ENCODE measurements around the gene RESP18. TPM values are rescaled to one million over a fixed set of nuclear protein-coding genes. Genes with fewer than 3 reads are reported as not detected.

Gene RESP18
- total and polyA plus RNA-seq, 2 donors (not counting 1 experiment from before 2014, with no cell fraction given), result not detected

GRCh38 chr2:219331560-219332213 lies 857 bp downstream of the RESP18 start:
- H3K36me3 ChIP-seq (replicated peaks in 1 of 2; ENCODE audit: control extremely low read depth in 1 of 2, control insufficient read depth in 1 of 2, extremely low read depth in 1 of 2, insufficient read depth in 2 of 2, low read length in 1 of 2), result no peaks in the 10 kb centered on the region
- H3K79me2 ChIP-seq (ENCODE audit: control insufficient read depth, insufficient read depth, low read length), result no peaks in the 10 kb centered on the region
- H3K27me3 ChIP-seq (replicated peaks in 1 of 4; ENCODE audit: control extremely low read depth in 1 of 4, control insufficient read depth in 3 of 4, insufficient read depth in 4 of 4, low read length in 3 of 4), result peaks cover 0 to 63% (median 20%) of the 10 kb centered on the region in 4 experiments
- Mint-ChIP-seq H3K27ac (no peak overlapping the region), H3K4me1 (no peaks in the 10 kb centered on the region), H3K27me3 (peaks cover 90% of the 10 kb centered on the region), H3K9me3 (ENCODE audit: insufficient read depth) (peaks cover 4% of the 10 kb centered on the region), H3K4me3 (no peak overlapping the region)
- H3K4me3 ChIP-seq (ENCODE audit: control extremely low read depth in 1 of 5, extremely low read depth in 1 of 5, insufficient read depth in 1 of 5, low read depth in 2 of 5, low read length in 4 of 5), result no peak overlapping the region
- POLR2A ChIA-PET, result no interaction called here
- H3K4me2 ChIP-seq (replicated peaks; ENCODE audit: low read depth, low read length, poor library complexity, severe bottlenecking), result no peak overlapping the region
- ATAC-seq (ENCODE audit: low read depth) (no peak), DNase-seq (no peak)
- H3K4me1 ChIP-seq (ENCODE audit: control insufficient read depth in 2 of 2, insufficient read depth in 2 of 2, low read length in 2 of 2), result no peaks in the 10 kb centered on the region
- no peak overlapping the region for H2AFZ ChIP-seq (ENCODE audit: insufficient read depth, low read depth, low read length, poor library complexity, severe bottlenecking)
- no peak for TF ChIP-seq EZH2 (IDR thresholded peaks at IDR 0.05; ENCODE audit: borderline replicate concordance, insufficient read depth, low read depth, low read length, poor library complexity, severe bottlenecking)
- TF ChIP-seq, protein P1, sequence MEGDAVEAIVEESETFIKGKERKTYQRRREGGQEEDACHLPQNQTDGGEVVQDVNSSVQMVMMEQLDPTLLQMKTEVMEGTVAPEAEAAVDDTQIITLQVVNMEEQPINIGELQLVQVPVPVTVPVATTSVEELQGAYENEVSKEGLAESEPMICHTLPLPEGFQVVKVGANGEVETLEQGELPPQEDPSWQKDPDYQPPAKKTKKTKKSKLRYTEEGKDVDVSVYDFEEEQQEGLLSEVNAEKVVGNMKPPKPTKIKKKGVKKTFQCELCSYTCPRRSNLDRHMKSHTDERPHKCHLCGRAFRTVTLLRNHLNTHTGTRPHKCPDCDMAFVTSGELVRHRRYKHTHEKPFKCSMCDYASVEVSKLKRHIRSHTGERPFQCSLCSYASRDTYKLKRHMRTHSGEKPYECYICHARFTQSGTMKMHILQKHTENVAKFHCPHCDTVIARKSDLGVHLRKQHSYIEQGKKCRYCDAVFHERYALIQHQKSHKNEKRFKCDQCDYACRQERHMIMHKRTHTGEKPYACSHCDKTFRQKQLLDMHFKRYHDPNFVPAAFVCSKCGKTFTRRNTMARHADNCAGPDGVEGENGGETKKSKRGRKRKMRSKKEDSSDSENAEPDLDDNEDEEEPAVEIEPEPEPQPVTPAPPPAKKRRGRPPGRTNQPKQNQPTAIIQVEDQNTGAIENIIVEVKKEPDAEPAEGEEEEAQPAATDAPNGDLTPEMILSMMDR (IDR thresholded peaks at IDR 0.05), result no peak
- H3K9me3 ChIP-seq (ENCODE audit: control extremely low read depth in 1 of 3, control insufficient read depth in 2 of 3, insufficient read depth in 1 of 3, low read length in 2 of 3), result peaks cover 1 to 20% (median 5%) of the 10 kb centered on the region in 3 donors
- H3K9ac ChIP-seq (ENCODE audit: low read length), result no peak overlapping the region
- H3K27ac ChIP-seq (ENCODE audit: low read length in 2 of 2), result no peak overlapping the region
- WGBS (ENCODE audit: insufficient coverage), result 26% methylated on average over 35 of the region's 39 CpGs
- intact Hi-C loops (cut with micrococcal nuclease), result no loop called here
- CTCF ChIA-PET, result no interaction called here
- H4K20me1 ChIP-seq (ENCODE audit: control insufficient read depth, insufficient read depth, low read length, poor library complexity, severe bottlenecking), result no peaks in the 10 kb centered on the region

GRCh38 chr2:219327719-219328118 lies 4.8 kb downstream of the RESP18 start:
- no peak overlapping the region for H3K4me3 Mint-ChIP-seq
- POLR2A ChIA-PET, result no interaction called here
- H2AFZ ChIP-seq (ENCODE audit: insufficient read depth, low read depth, low read length, poor library complexity, severe bottlenecking), result no peak overlapping the region
- no peaks in the 10 kb centered on the region for H3K4me1 ChIP-seq (ENCODE audit: control insufficient read depth in 2 of 2, insufficient read depth in 2 of 2, low read length in 2 of 2)
- H3K4me1 Mint-ChIP-seq, result no peaks in the 10 kb centered on the region
- H3K27me3 ChIP-seq (replicated peaks in 1 of 4; ENCODE audit: control extremely low read depth in 1 of 4, control insufficient read depth in 3 of 4, insufficient read depth in 4 of 4, low read length in 3 of 4), result peaks cover 0 to 64% (median 17%) of the 10 kb centered on the region in 4 experiments
- no peaks in the 10 kb centered on the region for H3K9me3 Mint-ChIP-seq (ENCODE audit: insufficient read depth)
- H3K9ac ChIP-seq (ENCODE audit: low read length), result no peak overlapping the region
- CTCF ChIA-PET, result no interaction called here
- DNase-seq (no peak), ATAC-seq (ENCODE audit: low read depth) (no peak)
- H3K79me2 ChIP-seq (ENCODE audit: control insufficient read depth, insufficient read depth, low read length), result no peaks in the 10 kb centered on the region
- peaks cover 0 to 12% (median 0%) of the 10 kb centered on the region in 3 donors for H3K9me3 ChIP-seq (ENCODE audit: control extremely low read depth in 1 of 3, control insufficient read depth in 2 of 3, insufficient read depth in 1 of 3, low read length in 2 of 3)
- H3K4me3 ChIP-seq (ENCODE audit: control extremely low read depth in 1 of 5, extremely low read depth in 1 of 5, insufficient read depth in 1 of 5, low read depth in 2 of 5, low read length in 4 of 5), result no peak overlapping the region
- peaks cover 77% of the 10 kb centered on the region for H3K27me3 Mint-ChIP-seq
- WGBS (ENCODE audit: insufficient coverage), result 80% methylated on average over 2 of the region's 2 CpGs
- no peaks in the 10 kb centered on the region for H3K36me3 ChIP-seq (replicated peaks in 1 of 2; ENCODE audit: control extremely low read depth in 1 of 2, control insufficient read depth in 1 of 2, extremely low read depth in 1 of 2, insufficient read depth in 2 of 2, low read length in 1 of 2)
- H3K27ac Mint-ChIP-seq, result no peak overlapping the region
- H3K27ac ChIP-seq (ENCODE audit: low read length in 2 of 2), result no peak overlapping the region
- no peak overlapping the region for H3K4me2 ChIP-seq (replicated peaks; ENCODE audit: low read depth, low read length, poor library complexity, severe bottlenecking)
- H4K20me1 ChIP-seq (ENCODE audit: control insufficient read depth, insufficient read depth, low read length, poor library complexity, severe bottlenecking), result no peaks in the 10 kb centered on the region
- intact Hi-C loops (cut with micrococcal nuclease), result no loop called here
- TF ChIP-seq, protein P1 (IDR thresholded peaks at IDR 0.05), result no peak
- no peak for TF ChIP-seq EZH2 (IDR thresholded peaks at IDR 0.05; ENCODE audit: borderline replicate concordance, insufficient read depth, low read depth, low read length, poor library complexity, severe bottlenecking)
